Non-pigmented ciliary epithelial cell (primary cell): ENCODE results near the gene TAF1L.

Source experiments
- DNase-seq: peaks from one replicate; pipeline ENCODE4 v3.0.0-alpha.2; 2010; ENCODE audit warnings: low read depth

TAF1L gene

GRCh38 chr9:32589083-32589723 is 46.3 kb downstream of the TAF1L start:
- no peak for DNase-seq

- no peak for DNase-seq
Observed at GRCh38 chr9:32587901-32588300, 47.6 kb downstream of the TAF1L start.

GRCh38 chr9:32584784-32585183 is 50.7 kb downstream of the TAF1L start:
- no peak for DNase-seq

- DNase-seq = no peak
Observed at GRCh38 chr9:32581512-32582143, 53.8 kb downstream of the TAF1L start.

- no peak for DNase-seq
Observed at GRCh38 chr9:32580631-32581300, 54.7 kb downstream of the TAF1L start.

- DNase-seq = no peak
Observed at GRCh38 chr9:32579706-32580331, 55.6 kb downstream of the TAF1L start.
